Coronary artery (tissue), 2 donors: ENCODE data around the gene PPARGC1A.

ENCODE experiments used
- DNase-seq: peaks from one replicate; pipeline ENCODE4 v3.0.0-alpha.2; 2017; ENCODE audit warnings: low spot score
- H3K27ac ChIP-seq, 2 donors: fragments of 200-600 bp; sonication (generic); one replicate each; pipeline ENCODE4 v1.5.1; 2016 to 2019
- H3K4me3 ChIP-seq: fragments of 200-600 bp; sonication (generic); 2 replicates; pipeline ENCODE4 v1.5.1; 2016; ENCODE audit warnings: mild to moderate bottlenecking, moderate library complexity
- TF ChIP-seq, protein P1 (sequence below): fragments of 200-600 bp; sonication (generic); IDR thresholded peaks from one replicate; pipeline ENCODE4 v1.5.1; 2019; ENCODE audit warnings: antibody characterized with exemption

The PPARGC1A gene

DNA sequence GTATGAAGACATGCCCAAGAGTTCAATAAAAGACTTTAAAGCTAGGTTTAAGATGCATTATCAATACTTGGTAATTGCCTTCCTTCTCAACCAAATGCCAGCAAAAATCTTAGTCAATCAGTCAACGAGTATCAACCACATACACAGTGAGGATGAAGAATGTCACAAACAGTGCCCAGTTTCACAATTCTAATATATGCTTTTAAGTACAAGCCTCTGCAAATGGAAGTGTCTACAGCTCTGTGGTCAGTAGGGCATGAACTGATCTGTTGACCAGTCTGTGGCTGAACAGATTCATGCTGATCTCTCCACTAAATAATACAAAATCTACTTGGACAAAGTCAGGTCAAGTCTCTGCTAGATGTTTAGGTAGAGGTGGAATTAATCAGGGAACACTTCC, 27.9 kb downstream of the PPARGC1A start:
- Histone ChIP-seq H3K4me3 (no peak overlapping the region), H3K27ac (no peak overlapping the region)
- TF ChIP-seq, protein P1, sequence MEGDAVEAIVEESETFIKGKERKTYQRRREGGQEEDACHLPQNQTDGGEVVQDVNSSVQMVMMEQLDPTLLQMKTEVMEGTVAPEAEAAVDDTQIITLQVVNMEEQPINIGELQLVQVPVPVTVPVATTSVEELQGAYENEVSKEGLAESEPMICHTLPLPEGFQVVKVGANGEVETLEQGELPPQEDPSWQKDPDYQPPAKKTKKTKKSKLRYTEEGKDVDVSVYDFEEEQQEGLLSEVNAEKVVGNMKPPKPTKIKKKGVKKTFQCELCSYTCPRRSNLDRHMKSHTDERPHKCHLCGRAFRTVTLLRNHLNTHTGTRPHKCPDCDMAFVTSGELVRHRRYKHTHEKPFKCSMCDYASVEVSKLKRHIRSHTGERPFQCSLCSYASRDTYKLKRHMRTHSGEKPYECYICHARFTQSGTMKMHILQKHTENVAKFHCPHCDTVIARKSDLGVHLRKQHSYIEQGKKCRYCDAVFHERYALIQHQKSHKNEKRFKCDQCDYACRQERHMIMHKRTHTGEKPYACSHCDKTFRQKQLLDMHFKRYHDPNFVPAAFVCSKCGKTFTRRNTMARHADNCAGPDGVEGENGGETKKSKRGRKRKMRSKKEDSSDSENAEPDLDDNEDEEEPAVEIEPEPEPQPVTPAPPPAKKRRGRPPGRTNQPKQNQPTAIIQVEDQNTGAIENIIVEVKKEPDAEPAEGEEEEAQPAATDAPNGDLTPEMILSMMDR: no peak
- no peak for DNase-seq

DNA sequence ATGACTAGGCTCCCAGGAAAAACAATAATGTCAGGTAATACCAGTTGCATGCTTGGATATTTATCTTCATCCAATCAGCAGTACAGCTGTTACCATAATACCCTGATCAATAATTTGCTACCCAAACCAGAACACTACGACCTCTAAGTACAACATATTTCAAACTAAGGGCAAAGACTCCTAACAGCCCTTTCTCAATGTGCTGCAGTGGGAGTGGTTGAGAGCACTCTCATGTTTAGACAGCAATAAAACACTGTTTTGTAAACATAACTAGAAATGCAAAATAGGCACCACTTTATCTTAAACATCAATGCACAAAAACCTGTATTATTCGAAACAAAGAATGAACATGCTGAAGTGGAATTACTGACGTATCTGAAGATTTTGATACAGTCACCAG, 28.9 kb downstream of the PPARGC1A start:
- no peak overlapping the region for H3K4me3 ChIP-seq
- TF ChIP-seq, protein P1: no peak
- no peak overlapping the region for H3K27ac ChIP-seq
- DNase-seq: no peak

DNA sequence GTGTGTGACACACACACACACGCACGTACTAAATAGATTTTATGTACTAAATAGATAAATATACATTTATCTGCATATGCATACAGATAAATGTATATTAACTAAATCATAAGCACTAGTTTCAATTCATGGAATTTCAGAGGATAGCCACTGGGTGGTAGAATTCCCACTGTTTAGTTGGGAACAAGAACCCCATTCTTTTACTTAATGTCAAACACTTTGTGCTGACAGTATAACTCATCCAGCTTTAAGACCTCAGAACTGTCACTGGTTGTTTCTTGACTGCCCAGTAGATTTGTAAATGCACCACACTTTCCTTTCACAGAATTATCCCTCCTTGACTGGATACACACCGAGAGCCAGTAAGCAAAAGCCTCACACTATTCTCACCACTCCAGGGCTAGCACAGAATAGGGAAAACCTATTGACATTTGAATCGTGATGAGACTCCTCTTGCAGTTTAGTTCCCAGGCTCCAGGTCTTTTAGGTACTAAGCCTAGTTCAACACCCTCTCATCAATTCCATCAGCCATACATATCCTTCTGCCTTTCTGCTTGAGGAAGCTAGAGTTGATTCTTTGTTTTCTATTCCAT, 32.4 kb downstream of the PPARGC1A start:
- TF ChIP-seq, protein P1: no peak
- Histone ChIP-seq H3K4me3 (no peak overlapping the region), H3K27ac (no peak overlapping the region)
- DNase-seq: no peak

DNA sequence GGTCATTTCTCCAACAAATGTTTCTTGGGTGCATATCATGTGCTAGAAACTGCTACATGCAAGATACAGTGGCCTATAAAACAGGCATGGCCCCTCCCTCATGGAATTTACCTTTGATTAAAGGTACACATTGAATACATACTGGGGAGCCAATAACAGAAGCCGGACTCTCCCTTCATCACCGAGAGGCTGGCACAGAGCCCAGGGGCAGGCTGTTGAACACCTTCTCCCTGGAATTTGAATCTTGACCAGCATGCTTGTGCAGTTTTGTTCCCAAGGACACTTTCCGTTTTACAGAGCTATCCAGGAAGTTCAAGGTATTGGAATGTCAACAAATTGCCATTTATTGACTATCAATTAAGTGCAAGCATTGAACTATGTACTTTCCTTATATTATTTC, 33.2 kb downstream of the PPARGC1A start:
- Histone ChIP-seq H3K4me3 (no peak overlapping the region), H3K27ac (no peak overlapping the region)
- no peak for DNase-seq
- TF ChIP-seq, protein P1: no peak

DNA sequence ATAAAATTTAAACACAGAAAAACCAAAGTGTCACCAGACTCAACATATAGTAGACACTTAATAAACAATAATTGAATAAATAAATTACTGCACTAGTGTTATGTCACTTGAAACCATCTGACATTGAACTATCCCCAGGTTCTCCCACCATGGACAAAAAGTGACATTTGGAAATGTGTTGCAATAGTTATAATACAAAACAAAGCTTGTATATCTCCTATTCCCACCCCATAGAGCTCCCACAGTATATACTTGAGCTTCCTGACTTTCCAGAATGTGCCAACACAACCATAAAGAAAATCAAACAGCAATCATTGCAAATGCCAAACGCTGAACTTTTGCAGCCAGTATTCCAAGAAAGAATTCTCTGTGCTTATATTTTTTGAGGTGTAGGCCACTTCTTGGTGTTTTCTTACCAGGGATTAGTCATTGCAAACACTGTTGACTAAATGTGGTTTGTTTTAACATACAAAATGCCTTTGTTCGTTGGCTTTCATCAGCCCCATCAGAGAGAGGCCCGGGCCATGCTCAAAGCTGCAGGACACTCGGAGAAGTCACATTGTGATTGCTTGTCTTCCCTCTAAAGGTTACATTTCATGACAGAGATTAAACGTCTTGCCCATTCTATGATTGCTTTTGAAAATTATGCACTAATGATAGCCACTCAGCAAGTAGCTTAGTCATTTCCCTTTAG, 33.8 kb downstream of the PPARGC1A start:
- TF ChIP-seq, protein P1: no peak
- DNase-seq: no peak
- H3K27ac ChIP-seq: no peak overlapping the region
- no peak overlapping the region for H3K4me3 ChIP-seq

DNA sequence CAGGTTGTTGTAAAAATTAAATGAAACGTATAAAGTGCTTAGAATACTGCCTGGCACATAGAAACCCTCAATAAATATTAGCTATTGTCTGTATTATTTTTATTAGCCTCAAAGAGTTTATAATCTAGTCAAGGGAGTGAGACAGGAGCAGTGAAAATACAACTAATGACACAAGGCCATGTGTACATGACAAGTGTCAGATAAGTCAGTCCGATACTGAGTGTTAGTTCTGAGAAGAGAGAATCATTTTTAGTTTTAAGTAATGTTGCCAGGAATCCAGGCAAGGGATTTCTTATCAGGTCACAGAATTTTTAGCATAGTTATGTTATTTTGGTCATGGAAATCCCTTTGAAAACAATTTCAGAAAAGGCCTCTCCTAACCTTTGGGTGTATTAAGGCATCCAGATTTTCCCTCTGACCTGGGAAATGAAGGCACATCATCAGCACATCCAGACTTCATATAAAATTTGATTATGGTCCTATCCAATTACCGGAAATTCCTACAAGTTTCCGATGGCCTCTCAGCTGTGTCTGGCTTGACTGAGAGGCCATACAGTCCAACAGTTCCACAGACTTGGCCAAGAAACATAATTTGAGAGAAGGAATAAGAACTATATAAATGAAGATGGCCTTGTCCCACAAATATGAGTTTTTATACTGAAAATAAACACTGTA, 35.7 kb downstream of the PPARGC1A start:
- TF ChIP-seq, protein P1: no peak
- Histone ChIP-seq H3K27ac (no peak overlapping the region), H3K4me3 (no peak overlapping the region)
- no peak for DNase-seq
